Dedifferentiated amniotic fluid mesenchymal stem cell (primary cell): Measurements from ENCODE around the gene FGF14.
A peak's percentile ranks its signal among the peaks of the same experiment; 100 is the strongest.

Experiments used
- DNase-seq: peaks from one replicate; pipeline ENCODE4 v3.0.0-alpha.2; 2016; ENCODE audit errors: extremely low spot score

FGF14 gene

GRCh38 chr13:101985321-101985720 lies 416.5 kb downstream of the FGF14 start:
- DNase-seq = no peak

GRCh38 chr13:101982903-101983302 lies 418.9 kb downstream of the FGF14 start:
- DNase-seq = no peak

GRCh38 chr13:101979825-101980224 lies 422.0 kb downstream of the FGF14 start:
- DNase-seq = no peak

- no peak for DNase-seq
Observed at GRCh38 chr13:101978552-101979315, 423.1 kb downstream of the FGF14 start.

DNA sequence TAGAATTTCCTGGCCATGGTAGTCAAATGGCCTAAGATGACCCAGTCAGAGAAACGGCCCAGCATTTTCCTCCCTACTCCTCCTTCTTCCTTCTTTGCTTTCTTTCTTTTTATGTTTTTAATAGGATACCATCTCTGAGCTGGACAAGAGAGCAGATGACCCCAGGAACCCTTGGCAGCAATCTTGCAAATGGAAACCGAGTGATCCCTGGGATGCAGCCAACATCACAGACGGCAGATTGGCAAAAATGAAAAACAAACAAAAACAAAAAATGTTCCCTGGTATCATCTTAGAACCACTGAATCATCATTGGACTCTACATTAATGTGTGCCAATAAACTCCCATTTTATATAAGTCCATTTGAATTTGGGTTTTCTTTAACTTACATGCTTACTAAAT lies 424.4 kb downstream of the FGF14 start:
- no peak for DNase-seq

DNA sequence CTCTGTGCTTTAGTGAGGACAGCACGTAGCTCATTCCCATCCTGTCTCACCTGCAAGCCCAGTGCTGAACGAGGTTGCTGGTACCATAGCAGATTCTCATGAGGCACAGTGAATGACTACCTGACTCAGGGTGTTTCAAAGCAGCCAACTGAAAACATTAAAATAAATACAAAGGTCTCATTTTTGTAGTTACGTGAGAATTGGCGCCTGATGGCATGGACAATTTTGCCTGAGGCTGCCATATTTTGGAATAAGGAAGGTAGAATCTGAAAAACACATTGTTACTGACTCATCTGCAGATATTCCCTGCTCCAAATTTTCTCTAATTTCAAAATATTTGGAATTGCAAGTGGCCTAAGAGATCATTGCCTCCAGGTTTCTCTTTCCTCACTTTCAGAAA lies 429.7 kb downstream of the FGF14 start:
- no peak for DNase-seq

GRCh38 chr13:101970341-101970740 lies 431.5 kb downstream of the FGF14 start:
- no peak for DNase-seq

DNA sequence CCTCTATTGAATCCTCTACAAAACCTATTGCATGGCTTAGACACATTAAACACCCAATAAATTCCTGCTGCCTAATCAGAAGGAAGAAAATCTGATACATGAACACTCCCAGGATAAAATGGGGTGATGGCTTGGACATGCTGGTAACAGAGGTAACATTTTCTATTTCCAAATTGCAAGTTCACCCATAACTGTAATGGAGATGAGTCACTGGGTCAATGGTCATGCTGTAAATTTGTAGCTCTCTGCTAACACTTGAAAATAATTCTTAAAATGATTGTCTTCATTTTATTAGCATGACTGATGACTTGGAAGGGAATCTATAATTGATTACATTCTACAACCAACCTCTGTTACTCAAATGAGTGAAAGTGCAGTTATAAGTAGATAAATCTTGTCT lies 434.1 kb downstream of the FGF14 start:
- DNase-seq = no peak

- DNase-seq = no peak
Observed at GRCh38 chr13:101967216-101967615, 434.6 kb downstream of the FGF14 start.

DNA sequence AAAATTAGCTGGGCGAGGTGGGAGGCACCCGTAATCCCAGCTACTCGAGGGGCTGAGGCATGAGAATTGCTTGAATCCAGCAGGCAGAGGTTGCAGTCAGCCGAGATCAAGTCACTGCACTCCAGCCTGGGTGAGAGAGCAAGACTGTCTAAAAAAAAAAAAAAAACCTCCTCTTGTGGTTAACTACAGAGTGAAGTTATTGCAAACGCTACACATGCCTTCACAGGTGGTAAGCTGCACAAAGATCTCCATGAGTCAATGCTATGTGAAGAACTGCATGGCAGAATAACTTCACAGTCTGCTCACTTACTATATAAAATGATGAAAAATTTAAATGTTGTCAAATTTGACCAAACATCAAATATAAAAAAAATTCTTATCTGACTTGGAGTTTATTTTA lies 436.8 kb downstream of the FGF14 start:
- DNase-seq = no peak

- no peak for DNase-seq
Observed at GRCh38 chr13:101959016-101959415, 442.8 kb downstream of the FGF14 start.

GRCh38 chr13:101955764-101956163 lies 446.1 kb downstream of the FGF14 start:
- DNase-seq = no peak

DNA sequence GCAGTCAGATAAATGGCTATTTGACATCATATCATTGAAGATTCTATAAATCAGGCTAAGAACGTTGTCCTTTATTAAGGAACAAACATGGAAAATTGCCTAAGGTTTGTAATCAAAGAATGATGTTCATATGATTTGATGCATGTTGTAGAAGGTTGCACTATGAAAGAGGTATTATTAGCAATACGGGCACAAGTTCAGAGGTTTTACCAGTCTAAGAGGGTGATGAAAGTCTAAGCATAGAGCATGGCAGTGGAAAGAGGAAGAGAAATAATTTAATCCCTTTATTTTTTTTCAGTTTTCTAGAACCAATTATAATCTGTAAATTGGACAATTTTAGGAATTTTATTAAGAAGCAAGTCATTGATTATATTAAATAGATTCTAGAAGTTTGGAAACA lies 450.7 kb downstream of the FGF14 start:
- DNase-seq = no peak

GRCh38 chr13:101949681-101950080 lies 452.2 kb downstream of the FGF14 start:
- no peak for DNase-seq

GRCh38 chr13:101946401-101946800 lies 455.4 kb downstream of the FGF14 start:
- no peak for DNase-seq

GRCh38 chr13:101945435-101945834 lies 456.4 kb downstream of the FGF14 start:
- no peak for DNase-seq

DNA sequence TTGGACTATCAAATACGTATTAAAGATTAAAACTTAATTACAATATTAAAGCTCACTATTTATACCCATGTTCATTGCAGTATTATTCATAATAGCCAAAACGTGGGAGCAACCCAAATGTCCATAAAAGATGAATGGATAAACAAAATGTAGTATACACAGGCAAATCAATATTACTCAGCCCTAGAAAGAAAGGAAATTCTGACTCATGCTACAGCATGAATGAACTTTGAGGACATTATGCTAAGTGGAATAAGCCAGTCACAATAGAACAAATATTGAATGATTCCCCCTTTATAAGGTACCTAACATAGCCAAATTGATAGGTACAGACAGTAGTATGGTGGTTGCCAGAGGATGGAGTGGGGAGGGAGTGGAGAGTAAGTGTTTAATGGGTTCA lies 457.3 kb downstream of the FGF14 start:
- DNase-seq = no peak

DNA sequence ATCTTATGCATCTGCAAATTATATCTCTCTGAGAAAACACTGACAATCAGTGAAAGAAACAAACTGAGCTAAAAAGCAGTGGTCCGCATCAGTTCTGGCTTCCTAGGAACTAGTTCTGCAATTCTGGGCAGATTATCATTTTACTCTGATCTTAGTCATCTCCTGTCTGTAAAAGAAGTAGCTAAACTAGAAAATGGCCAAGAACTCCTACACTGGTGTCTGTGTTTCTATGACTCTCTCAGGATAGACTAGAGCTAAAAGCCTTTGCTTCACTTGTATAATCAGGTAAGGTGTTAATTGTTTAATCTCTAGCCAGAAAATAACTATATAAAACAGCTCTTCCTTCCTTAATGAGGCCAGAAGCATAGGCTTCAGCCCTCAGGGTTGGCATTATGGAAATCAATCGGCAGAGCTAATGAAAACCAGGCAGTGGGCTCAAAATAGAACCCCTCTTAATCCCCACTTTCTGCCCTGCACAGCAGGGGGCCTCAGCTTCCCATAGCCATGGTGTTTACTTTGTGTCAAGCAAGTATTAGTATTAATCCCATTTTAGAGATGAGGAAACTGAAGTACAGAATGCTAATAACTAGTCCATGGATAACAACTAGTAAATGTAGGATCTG lies 459.2 kb downstream of the FGF14 start:
- no peak for DNase-seq

DNA sequence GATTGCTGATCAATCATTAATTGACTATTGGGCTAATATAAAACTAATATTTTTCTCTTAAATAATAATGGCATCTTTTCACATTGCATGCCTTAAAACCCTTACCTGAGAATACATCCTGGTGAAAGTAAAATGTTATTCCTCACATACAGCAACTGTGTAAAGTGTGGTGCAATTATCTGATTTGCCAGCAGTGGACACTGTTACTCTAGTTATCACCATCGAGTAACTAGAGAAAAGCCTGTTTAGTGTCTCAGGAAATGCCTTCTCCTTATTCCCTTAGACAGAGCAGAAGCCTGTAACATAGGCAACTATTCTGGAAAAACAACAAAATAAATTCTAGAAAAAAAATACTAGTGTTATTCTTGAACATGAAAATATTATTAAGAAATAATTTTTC lies 459.8 kb downstream of the FGF14 start:
- DNase-seq = peak; percentile 27

GRCh38 chr13:101941095-101941783 lies 460.6 kb downstream of the FGF14 start:
- DNase-seq = peak; percentile 28

DNA sequence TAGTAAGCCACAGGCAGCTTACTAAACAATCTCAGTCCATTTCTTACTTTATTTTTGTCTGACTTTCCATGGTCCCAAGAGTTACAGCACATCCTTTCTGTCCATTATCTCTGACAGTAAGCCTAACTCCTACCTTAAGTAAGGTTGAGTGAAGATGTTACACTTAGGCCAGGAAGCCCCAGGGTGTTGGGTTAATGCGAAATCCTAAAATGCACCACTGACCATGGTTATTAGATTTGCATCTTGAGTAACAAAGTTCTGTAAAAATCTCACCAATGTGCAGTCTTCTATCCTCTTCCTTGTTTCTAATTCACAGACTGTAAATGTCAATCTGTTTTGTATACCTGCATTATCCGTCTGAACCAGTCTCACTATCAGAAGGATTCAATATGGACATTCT lies 462.5 kb downstream of the FGF14 start:
- DNase-seq = no peak

- DNase-seq = no peak
Observed at GRCh38 chr13:101935828-101936227, 466.0 kb downstream of the FGF14 start.

DNA sequence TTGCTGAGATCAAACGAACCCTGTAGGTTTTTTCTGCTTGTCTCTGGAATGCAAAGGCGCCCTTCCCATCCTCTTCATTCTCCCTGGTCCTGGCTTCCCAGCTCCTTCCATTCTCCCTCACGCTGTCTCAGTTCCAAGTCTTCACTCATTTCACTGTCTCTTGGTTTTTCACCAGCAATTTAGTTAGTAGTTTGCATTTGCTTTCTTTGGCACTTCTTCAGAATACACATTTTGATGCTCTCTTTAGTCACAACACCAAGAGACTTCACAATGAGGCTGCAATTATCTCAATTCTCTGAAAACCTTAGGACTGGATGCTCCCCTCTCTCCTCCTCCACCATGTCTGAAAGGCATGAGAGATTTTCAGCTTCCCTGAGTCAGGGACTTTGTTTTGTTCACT lies 470.7 kb downstream of the FGF14 start:
- DNase-seq = no peak
